Measurements from ENCODE around the gene UFD1. TPM values are rescaled to one million over a fixed set of nuclear protein-coding genes. Genes with fewer than 3 reads are reported as not detected.

Gene UFD1
- total and polyA plus RNA-seq, 9 of the 15 experiments (the other 6 are each of a cell fraction or from before 2014, with no cell fraction given), result 238 to 645 (median 363) TPM

GRCh38 chr22:19410941-19411689 lies 67.9 kb downstream of the UFD1 start:
- ATAC-seq (no peak), DNase-seq (ENCODE audit: extremely low read depth in 1 of 4, low spot score in 3 of 4) (no peak), FAIRE-seq (no peak)
- BruUV-seq (replicated peaks), result no TSS peak
- H3K27ac ChIP-seq (ENCODE audit: extremely low read depth, low read depth, low read length), result no peak overlapping the region
- POLR2A ChIA-PET, result interaction anchor here (0.7 to 14.3 kb wide), 12 partner anchors 13 to 648 kb away, joined by 3 to 245 read pairs (median 4); partner anchors contain the start of gene MRPL40
- H3K4me3 ChIP-seq, result no peak overlapping the region
- H3K36me3 ChIP-seq (ENCODE audit: control insufficient read depth, insufficient read depth, low read length), result peaks cover 83% of the 10 kb centered on the region
- H3K9ac ChIP-seq (ENCODE audit: insufficient read depth in 1 of 2, low read depth in 2 of 2, low read length in 2 of 2), result no peak overlapping the region
- no peaks in the 10 kb centered on the region for H3K9me3 ChIP-seq (replicated peaks; ENCODE audit: control insufficient read depth, insufficient read depth, low read depth, low read length)
- H4K20me1 ChIP-seq (replicated peaks; ENCODE audit: control insufficient read depth, insufficient read depth, low read length), result peaks cover 44% of the 10 kb centered on the region
- CTCF ChIA-PET (ENCODE audit: low intra/inter-chr PET ratio), result no interaction called here
- H3K9me1 ChIP-seq (ENCODE audit: control insufficient read depth, insufficient read depth, low read length), result peaks cover 24% of the 10 kb centered on the region
- no peaks in the 10 kb centered on the region for H3K27me3 ChIP-seq (ENCODE audit: control insufficient read depth in 2 of 2, insufficient read depth in 2 of 2, low read length in 2 of 2)
- H3K4me1 ChIP-seq (replicated peaks in 1 of 2; ENCODE audit: control insufficient read depth in 2 of 2, insufficient read depth in 2 of 2, low read length in 2 of 2), result peaks cover 14 to 15% of the 10 kb centered on the region in 2 experiments; a peak in 4 of 5 replicates
- peaks cover 76% of the 10 kb centered on the region for H3K79me2 ChIP-seq (ENCODE audit: control insufficient read depth, insufficient read depth, low read length)
- WGBS (ENCODE audit: insufficient coverage, low coverage, missing lambda C conversion rate), result 89% methylated on average over 6 of the region's 6 CpGs
- in situ Hi-C loops (cut with MboI) (no loop called here), intact Hi-C loops (cut with micrococcal nuclease) (loop anchor here (10.0 kb wide), 1 partner anchor 614 kb away; the partner anchor contains the start of gene TANGO2)
- no peak overlapping the region for H2AFZ ChIP-seq (ENCODE audit: low read depth, low read length)
- no peak overlapping the region for H3K4me2 ChIP-seq (ENCODE audit: insufficient read depth, low read length)
- no peak for TF ChIP-seq ZNF592 (IDR thresholded peaks at IDR 0.05)
- TF ChIP-seq TCFL5 (CRISPR knock-in tag; conservative IDR thresholded peaks at IDR 0.05), result no peak
- TF ChIP-seq ARNT (IDR thresholded peaks at IDR 0.05), result no peak
- TF ChIP-seq POLR3A (IDR thresholded peaks at IDR 0.05; ENCODE audit: borderline replicate concordance, extremely low read depth, insufficient read depth, insufficient read length), result no peak
- TF ChIP-seq SNIP1 (IDR thresholded peaks at IDR 0.05; ENCODE audit: low read depth), result no peak
- TF ChIP-seq L3MBTL2 (IDR thresholded peaks at IDR 0.05), result no peak
- no peak for TF ChIP-seq ZZZ3 (IDR thresholded peaks at IDR 0.05)
- TF ChIP-seq ZNF24 (IDR thresholded peaks at IDR 0.05), result no peak
- no peak for TF ChIP-seq FOXJ3 (CRISPR knock-in tag; IDR thresholded peaks at IDR 0.05)
- TF ChIP-seq ZNF217 (CRISPR knock-in tag; IDR thresholded peaks at IDR 0.05), result no peak
- TF ChIP-seq ZBTB49 (CRISPR knock-in tag; IDR thresholded peaks at IDR 0.05; ENCODE audit: borderline replicate concordance), result no peak
- no peak for TF ChIP-seq U2AF1 (optimal IDR thresholded peaks at IDR 0.05; ENCODE audit: low read depth, low read length)
- TF ChIP-seq PKNOX1 (IDR thresholded peaks at IDR 0.05), result peak; percentile 43
- TF ChIP-seq PHF8 (IDR thresholded peaks at IDR 0.05; ENCODE audit: borderline replicate concordance, low read length), result peak; percentile 13; the same call in 1 of the 2 replicates
